Stimulated activated naive CD8-positive, alpha-beta T cell treated with anti-CD3 and anti-CD28 coated beads, Interleukin-15, amount 100 ng/mL, for 72 hours (primary cell): Measurements from ENCODE around the gene C3orf80.
"Not testable (repeated sequence)": the region's sequence is repeated elsewhere in the genome, so short reads cannot be mapped to it uniquely, and the experiment has no call there.

Experiments used
- ATAC-seq: fragments of 150-1000 bp; cut with Tn5 transposase; 2 replicates; pipeline ENCODE4 v1.10.0; 2021; ENCODE audit warnings: mild to moderate bottlenecking, moderate library complexity
- DNase-seq, 2 donors: peaks; one replicate each; pipeline ENCODE4 v3.0.0; 2021 to 2022
- H3K27ac Mint-ChIP-seq, 2 donors: one replicate each; pipeline ENCODE4 v1.8.0; 2022; ENCODE audit warnings: mild to moderate bottlenecking in 2 of 2, mixed read lengths in 2 of 2, moderate library complexity in 2 of 2
- H3K27me3 Mint-ChIP-seq: one replicate; pipeline ENCODE4 v1.8.0; 2022; ENCODE audit warnings: mixed read lengths
- H3K4me1 Mint-ChIP-seq: one replicate; pipeline ENCODE4 v1.8.0; 2022; ENCODE audit warnings: mild to moderate bottlenecking, mixed read lengths
- H3K4me3 Mint-ChIP-seq, 2 donors: one replicate each; pipeline ENCODE4 v1.8.0; 2022; ENCODE audit warnings: mild to moderate bottlenecking in 2 of 2, mixed read lengths in 2 of 2, moderate library complexity in 1 of 2
- H3K9me3 Mint-ChIP-seq, 2 donors: one replicate each; pipeline ENCODE4 v1.8.0; 2022; ENCODE audit warnings: mixed read lengths in 2 of 2

C3orf80 gene

DNA sequence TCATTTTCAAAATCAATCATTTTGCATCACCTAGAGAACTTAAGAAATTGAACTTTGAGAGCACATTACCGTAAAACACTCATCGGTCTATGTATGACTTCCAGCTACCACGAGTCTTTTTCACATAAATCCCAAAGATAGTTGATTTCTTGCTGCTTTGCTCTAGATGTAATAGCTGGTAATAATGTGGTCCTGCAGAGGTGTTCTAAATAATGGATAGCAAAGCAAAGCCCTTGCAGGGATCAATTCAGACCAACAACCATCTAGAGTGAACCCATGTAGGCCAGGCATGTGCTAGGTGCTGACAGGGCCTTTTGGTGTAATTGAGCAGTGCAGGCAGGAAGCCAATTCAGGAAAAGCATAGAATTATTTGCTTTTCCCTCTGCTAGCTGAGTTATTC is 26.1 kb upstream of the C3orf80 start:
- H3K27me3 Mint-ChIP-seq, result no peaks in the 10 kb centered on the region

DNA sequence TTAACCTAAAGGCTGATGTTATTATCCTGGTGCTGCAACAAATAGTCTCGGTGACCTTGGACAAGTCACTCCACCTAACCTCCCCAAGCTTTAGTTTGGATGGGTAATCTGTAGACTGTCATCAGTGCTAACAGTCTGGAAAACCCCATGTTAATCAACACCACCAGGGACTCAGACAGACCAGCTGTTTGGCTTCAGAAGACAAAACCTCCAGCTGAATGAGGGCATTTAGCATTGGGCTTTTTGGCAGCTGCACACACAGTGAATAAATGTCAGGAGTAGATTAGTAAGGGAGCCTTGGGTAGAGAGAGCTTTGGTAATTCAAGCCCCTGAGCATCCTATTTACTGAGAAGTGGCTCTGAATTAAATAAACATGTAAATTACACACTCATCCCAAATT is 24.9 kb upstream of the C3orf80 start:
- no peak for DNase-seq
- Mint-ChIP-seq H3K27me3 (no peaks in the 10 kb centered on the region), H3K4me3 (no peak overlapping the region), H3K9me3 (peaks cover 0 to 5% of the 10 kb centered on the region in 2 donors), H3K27ac (no peak overlapping the region), H3K4me1 (no peaks in the 10 kb centered on the region)
- ATAC-seq, result no peak

More for the DNA sequence above, 26.1 kb upstream of the C3orf80 start:
- no peak overlapping the region for H3K4me3 Mint-ChIP-seq
- ATAC-seq (no peak), DNase-seq (no peak)
- H3K27ac Mint-ChIP-seq, result no peak overlapping the region
- H3K9me3 Mint-ChIP-seq, result no peaks in the 10 kb centered on the region
- no peaks in the 10 kb centered on the region for H3K4me1 Mint-ChIP-seq

DNA sequence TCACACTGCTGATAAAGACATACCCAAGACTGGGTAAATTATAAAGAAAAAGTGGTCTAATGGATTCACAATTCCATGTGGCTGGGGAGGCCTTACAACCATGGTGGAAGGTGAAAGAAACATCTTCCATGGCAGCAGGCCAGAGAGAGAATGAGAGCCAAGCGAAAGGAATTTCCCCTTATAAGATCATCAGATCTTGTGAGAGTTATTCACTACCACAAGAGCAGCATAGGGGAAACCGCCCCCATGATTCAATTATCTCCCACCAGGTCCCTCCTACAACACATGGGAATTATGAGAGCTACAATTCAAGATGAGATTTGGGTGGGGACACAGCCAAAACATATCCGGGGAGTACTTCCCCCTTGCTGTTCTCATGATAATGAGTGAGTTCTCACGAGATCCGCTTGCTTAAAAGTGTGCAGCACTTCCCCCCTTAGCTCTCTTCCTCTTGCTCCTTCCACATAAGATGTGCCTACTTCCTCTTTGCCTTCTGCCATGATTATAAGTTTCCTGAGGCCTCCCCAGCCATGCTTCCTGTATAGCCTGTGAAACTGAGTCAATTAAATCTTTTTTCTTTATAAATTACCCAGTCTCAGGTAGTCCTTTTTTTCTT is 20.7 kb upstream of the C3orf80 start:
- H3K27me3 Mint-ChIP-seq, H3K9me3 Mint-ChIP-seq, H3K4me1 Mint-ChIP-seq, ATAC-seq, DNase-seq, H3K4me3 Mint-ChIP-seq, H3K27ac Mint-ChIP-seq: not testable (repeated sequence)

DNA sequence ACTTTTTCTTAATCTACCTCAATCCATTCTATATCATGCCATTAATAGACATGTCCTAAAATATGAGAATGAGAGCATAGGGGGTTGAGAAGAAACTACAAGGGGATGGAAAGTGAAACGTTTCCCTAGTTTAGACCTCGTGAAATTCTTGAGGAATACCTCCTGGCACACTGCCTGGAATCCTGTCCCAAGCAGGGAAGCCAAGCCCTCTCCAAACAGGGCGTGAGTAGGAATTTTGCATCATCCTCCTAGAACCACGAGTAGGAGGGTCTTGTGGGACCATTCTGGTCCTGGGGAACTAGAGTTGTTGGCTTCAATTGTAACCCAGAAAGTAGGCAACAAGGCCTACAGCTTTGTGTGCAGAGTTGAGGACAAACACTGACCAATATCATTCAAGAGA is 19.6 kb upstream of the C3orf80 start:
- no peak for ATAC-seq
- no peaks in the 10 kb centered on the region for H3K27me3 Mint-ChIP-seq
- H3K27ac Mint-ChIP-seq, result no peak overlapping the region
- H3K4me3 Mint-ChIP-seq, result no peak overlapping the region
- DNase-seq, result no peak
- no peaks in the 10 kb centered on the region for H3K4me1 Mint-ChIP-seq
- H3K9me3 Mint-ChIP-seq, result peaks cover 0 to 5% of the 10 kb centered on the region in 2 donors

DNA sequence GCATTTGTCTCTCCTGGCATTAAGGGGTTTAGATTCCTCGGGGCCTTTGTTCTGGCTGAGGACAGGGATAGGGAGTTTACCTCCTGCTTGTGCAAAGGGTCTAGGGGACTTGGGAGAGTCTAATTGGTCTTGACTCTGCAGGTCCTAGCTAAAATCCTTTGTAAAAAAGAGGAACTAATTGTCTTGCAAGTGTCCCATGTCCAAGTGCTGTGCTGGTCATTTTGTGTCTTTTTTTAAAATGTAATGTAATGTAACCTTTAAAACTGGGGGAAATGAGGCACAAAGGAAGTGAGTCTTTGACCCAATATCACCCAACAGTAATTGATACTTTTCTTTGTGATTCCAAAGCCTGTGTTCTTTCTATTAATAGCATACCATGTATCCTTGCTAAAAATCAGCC is 14.9 kb upstream of the C3orf80 start:
- DNase-seq (no peak), ATAC-seq (no peak)
- no peak overlapping the region for H3K4me3 Mint-ChIP-seq
- no peaks in the 10 kb centered on the region for H3K9me3 Mint-ChIP-seq
- H3K27me3 Mint-ChIP-seq, result peaks cover 17% of the 10 kb centered on the region
- H3K4me1 Mint-ChIP-seq, result no peaks in the 10 kb centered on the region
- H3K27ac Mint-ChIP-seq, result no peak overlapping the region

DNA sequence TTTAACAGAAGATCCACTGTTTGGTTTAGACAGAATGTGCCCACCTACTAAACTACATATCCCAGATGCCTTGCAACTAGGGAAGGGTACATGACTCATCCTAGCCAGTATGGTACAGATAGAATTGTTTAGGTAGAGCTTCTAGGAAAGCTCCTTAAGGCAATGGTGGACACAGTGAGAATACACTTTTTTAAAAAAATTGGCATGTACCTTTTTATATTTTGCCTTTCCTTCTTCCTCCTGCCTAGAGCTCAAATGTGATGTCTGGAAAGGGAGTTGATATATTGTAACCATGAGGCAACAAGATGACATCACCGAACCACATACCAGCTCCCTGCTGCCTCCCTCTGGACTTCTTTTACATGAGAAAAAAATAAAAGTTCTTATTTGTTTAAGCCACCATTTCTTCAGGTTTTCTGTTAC is 14.4 kb upstream of the C3orf80 start:
- no peaks in the 10 kb centered on the region for H3K4me1 Mint-ChIP-seq
- H3K27me3 Mint-ChIP-seq, result peaks cover 17% of the 10 kb centered on the region
- H3K27ac Mint-ChIP-seq, result peak overlapping the region in 1 of 2 donors; percentile 77
- DNase-seq (no peak), ATAC-seq (peak; percentile 50)
- H3K4me3 Mint-ChIP-seq, result no peak overlapping the region
- H3K9me3 Mint-ChIP-seq, result no peaks in the 10 kb centered on the region

DNA sequence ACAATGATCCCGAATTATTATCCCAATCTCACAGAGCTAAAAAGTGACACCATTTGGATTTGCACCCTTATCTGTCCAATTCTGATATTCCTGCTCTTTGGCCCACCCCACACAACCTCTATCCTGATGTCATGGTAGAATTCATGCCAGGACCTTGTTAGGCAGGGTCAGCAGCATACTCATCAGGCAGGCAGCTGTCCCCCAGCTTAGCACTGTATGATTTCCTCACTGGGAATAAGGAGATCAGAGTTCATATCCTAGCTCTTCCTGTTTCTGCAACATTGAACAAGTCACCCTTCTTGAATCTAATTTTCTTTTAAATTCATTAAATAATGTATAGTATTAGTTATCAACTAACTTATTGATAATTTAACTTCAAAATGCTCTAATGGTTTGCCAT is 12.0 kb upstream of the C3orf80 start:
- Mint-ChIP-seq H3K4me1 (no peaks in the 10 kb centered on the region), H3K27ac (no peak overlapping the region), H3K9me3 (no peaks in the 10 kb centered on the region), H3K4me3 (no peak overlapping the region), H3K27me3 (peaks cover 27% of the 10 kb centered on the region)
- no peak for ATAC-seq
- DNase-seq, result no peak

DNA sequence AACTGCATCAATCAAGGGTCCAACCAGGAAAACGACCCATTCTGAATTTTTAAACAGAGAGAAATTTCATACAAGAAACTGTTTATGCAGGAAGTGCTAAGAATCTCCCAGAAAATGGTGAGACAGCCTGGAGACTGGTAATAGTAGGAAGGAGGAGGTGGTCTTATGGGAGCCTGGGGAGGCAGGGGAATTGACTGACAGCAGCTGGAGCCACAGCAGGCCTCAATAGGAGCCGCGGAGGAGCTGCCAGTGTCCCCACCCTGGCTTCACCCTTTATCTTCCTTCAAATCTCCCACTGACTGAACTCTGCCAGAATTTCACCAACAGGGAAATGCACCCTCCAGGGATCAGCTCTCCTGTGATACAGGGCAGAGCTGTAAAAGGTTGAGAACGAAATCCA is 7.5 kb upstream of the C3orf80 start:
- H3K4me3 Mint-ChIP-seq, result no peak overlapping the region
- no peaks in the 10 kb centered on the region for H3K4me1 Mint-ChIP-seq
- no peak for DNase-seq
- no peak overlapping the region for H3K27ac Mint-ChIP-seq
- ATAC-seq, result no peak
- H3K27me3 Mint-ChIP-seq, result peaks cover 52% of the 10 kb centered on the region
- H3K9me3 Mint-ChIP-seq, result no peaks in the 10 kb centered on the region

DNA sequence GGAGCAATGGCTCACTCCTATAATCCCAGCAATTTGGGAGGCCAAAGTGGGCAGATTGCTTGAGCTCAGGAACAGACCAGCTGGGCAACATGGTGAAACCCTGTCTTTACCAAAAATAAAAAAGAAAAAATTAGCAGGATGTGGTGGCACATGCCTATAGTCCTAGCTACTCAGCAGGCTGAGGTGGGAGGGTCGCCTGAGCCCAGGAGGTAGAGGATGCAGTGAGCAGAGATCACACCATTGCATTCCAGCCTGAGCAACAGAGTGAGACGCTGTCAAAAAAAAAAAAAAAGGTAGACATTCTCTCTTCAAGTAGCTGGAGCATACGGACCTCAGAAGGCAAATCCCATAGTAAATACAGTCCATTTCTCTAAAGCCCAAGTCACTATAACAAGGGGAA is 7.1 kb upstream of the C3orf80 start:
- no peak for ATAC-seq
- Mint-ChIP-seq H3K27me3 (peaks cover 55% of the 10 kb centered on the region), H3K4me1 (no peaks in the 10 kb centered on the region), H3K4me3 (no peak overlapping the region), H3K9me3 (no peaks in the 10 kb centered on the region), H3K27ac (no peak overlapping the region)
- DNase-seq, result no peak

DNA sequence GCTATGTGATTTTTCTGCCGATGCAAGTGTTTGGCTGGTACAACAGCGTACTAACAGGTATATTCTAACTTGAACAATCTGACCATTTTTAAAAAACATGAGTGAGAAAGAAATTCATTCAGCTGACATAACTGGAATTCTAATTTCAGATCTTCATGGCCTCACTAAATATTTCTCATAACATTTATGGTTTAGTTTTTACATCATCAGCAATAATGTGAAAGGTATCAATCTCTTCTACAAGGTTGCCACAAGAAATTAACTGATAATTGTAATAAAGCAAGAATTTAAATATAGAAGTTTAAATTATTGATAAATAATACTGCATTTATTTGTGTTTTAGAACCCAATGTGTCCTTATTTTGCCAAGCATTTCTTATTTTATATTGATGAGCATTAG is 5.2 kb upstream of the C3orf80 start:
- no peak overlapping the region for H3K4me3 Mint-ChIP-seq
- peaks cover 11% of the 10 kb centered on the region for H3K4me1 Mint-ChIP-seq
- ATAC-seq (no peak), DNase-seq (no peak)
- no peaks in the 10 kb centered on the region for H3K9me3 Mint-ChIP-seq
- H3K27ac Mint-ChIP-seq, result no peak overlapping the region
- peaks cover 69% of the 10 kb centered on the region for H3K27me3 Mint-ChIP-seq

DNA sequence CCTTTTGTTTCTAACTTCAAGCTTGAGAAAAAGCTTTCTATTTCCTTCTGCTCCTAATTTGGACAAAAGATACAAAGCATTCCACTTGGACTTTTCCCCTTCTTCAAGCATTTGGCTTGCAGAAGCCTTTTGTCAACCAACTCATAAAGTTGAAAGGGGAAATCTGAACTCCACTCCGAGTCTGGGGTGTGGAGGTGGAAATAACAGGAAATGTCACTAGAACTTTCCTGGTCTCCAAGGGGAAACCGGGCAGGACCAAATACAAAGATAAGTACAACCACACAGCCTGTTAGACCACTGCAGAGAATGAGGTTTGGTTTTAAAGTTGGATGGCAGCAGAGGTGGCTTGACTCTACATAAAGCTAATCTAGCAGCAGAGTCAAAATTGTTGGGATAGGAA is 4.2 kb upstream of the C3orf80 start:
- H3K27me3 Mint-ChIP-seq, result peaks cover 73% of the 10 kb centered on the region
- H3K4me3 Mint-ChIP-seq, result no peak overlapping the region
- H3K9me3 Mint-ChIP-seq, result no peaks in the 10 kb centered on the region
- peaks cover 13% of the 10 kb centered on the region for H3K4me1 Mint-ChIP-seq
- ATAC-seq, result no peak
- no peak for DNase-seq
- no peak overlapping the region for H3K27ac Mint-ChIP-seq

DNA sequence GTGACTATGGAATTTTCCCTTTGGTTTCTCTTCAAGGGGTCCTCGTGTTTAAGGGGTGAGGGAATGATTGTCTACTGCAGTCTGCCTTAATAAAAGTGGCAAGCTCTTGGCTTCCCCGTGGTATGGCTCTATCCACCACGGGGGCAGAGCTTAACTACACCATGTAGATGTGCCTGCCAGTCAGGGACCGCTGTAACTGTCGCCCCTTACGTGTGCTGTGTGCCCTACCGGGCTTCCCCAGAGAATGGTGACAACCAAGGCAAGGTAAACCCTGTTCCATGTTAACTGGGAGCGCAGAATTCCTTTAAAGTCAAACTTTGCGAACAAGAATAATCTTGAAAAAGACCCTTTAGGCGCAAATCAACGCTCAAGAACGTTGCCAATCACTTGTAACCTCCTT is 966 bp upstream of the C3orf80 start:
- Mint-ChIP-seq H3K9me3 (no peaks in the 10 kb centered on the region), H3K4me3 (peak overlapping the region in 1 of 2 donors; percentile 4), H3K27me3 (peaks cover 61% of the 10 kb centered on the region), H3K27ac (no peak overlapping the region), H3K4me1 (peaks cover 21% of the 10 kb centered on the region)
- DNase-seq, result no peak
- ATAC-seq, result no peak

DNA sequence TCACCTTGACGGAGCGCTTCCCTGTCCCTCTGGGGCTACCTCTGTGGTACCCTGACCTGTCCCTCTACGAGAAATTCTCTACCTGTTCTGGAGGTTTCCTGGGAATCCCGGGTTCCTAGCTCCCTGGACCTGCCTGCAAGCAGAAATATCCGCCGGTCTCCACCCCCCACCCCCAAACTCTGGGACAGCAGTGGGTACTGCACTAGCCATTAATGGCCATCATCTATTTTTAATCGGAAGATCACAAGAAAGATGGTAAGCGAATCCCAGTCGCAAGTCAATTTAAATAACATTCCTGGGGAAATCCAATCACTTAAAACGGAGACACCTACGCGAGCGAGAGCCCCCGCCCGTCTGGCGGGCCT is 429 bp upstream of the C3orf80 start:
- peak overlapping the region in 1 of 2 donors; percentile 42 for H3K27ac Mint-ChIP-seq
- no peak for ATAC-seq

DNA sequence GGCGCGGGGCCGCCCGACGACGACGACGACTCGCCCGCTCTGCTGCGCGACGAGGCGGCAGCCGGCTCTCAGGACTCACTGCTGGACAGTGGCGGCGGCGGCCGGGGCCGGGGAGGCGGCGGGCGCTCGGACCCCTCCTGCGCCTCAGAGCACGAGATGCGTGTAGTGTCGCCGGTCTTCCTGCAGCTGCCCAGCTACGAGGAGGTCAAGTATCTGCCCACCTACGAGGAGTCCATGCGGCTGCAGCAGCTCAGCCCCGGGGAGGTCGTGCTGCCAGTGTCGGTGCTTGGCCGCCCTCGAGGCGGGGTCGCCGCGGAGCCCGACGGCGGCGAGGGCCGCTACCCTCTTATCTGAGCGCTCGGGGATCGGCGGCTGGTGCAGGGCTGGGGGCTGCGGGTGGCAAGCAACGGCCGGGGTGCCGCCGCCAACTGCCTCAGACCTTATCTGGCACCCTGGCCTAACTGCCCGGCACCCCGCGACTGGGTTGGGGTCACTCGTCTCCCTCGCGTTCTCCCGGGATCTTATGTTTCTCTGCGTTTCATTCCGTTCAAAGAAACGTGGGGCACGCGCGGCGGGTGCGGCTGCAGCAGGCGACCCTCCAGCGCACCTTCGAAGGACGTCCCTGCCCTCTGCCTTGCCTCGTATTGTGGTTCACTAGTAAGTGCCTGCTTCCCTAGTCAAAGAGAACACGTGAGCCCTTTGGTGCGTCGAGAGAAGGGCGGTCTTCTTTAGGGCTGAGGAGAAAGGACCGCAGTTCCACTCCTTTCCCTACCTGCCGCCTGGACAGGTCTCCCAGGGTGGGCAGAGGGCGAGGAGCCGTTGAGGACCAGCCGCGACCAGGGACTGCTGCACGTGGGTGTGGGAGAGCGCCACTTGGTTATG is 1.0 kb downstream of the C3orf80 start:
- H3K27ac Mint-ChIP-seq, result peak overlapping the region in 1 of 2 donors; percentile 57
- peaks cover 60% of the 10 kb centered on the region for H3K27me3 Mint-ChIP-seq
- DNase-seq (peak; percentile 5 to 9), ATAC-seq (no peak)
- peak overlapping the region; percentile 75 to 87 for H3K4me3 Mint-ChIP-seq
- H3K4me1 Mint-ChIP-seq, result peaks cover 21% of the 10 kb centered on the region
- H3K9me3 Mint-ChIP-seq, result no peaks in the 10 kb centered on the region

More for the DNA sequence above, 429 bp upstream of the C3orf80 start:
- Mint-ChIP-seq H3K4me1 (peaks cover 21% of the 10 kb centered on the region), H3K4me3 (peak overlapping the region; percentile 78 to 88), H3K9me3 (no peaks in the 10 kb centered on the region), H3K27me3 (peaks cover 57% of the 10 kb centered on the region)
- no peak for DNase-seq

DNA sequence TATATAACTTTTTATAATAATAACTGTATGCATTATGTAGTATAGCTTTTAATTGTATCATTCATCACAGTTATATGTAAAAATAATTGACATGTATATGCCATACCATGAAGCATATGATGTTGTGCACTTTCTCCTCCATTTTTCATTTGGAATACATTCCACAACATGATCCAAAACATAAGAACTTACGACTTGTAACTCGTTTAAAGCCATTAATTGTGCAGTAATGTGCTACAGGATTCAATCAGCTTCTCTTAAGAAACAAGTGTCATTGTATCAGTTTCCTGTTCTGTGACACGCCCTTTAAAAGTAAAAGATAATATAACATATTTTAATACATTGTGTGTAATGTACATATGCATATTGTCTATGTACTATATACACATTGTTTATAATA is 2.2 kb downstream of the C3orf80 start:
- Mint-ChIP-seq H3K27me3 (peaks cover 60% of the 10 kb centered on the region), H3K9me3 (no peaks in the 10 kb centered on the region), H3K4me3 (no peak overlapping the region), H3K4me1 (peaks cover 21% of the 10 kb centered on the region), H3K27ac (no peak overlapping the region)
- ATAC-seq, result no peak
- no peak for DNase-seq

DNA sequence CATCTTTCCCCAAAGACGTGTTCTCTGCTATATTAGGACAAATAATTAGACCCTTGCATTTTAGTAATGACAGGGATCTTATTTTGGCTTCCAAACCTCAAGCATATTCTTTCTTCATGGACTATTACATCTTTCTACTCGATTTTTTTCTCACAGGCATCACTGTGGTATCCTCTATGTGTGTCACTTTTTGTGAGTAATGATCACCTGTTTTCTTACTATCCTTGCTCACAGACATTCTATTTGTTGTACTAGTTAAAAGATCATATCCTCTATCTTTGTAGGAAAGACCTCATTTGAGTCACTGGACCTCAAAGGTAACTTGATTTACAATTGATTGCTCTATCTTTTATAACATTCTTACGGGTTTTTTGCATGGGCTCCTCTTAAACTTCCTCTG is 6.8 kb downstream of the C3orf80 start:
- H3K9me3 Mint-ChIP-seq, result no peaks in the 10 kb centered on the region
- H3K27ac Mint-ChIP-seq, result no peak overlapping the region
- no peak for DNase-seq
- no peak overlapping the region for H3K4me3 Mint-ChIP-seq
- no peak for ATAC-seq
- peaks cover 46% of the 10 kb centered on the region for H3K27me3 Mint-ChIP-seq
- no peaks in the 10 kb centered on the region for H3K4me1 Mint-ChIP-seq
